ENCODE results near the gene CRAMP1.

CRAMP1 gene

GRCh38 chr16:1673424-1674151, 61.4 kb downstream of the CRAMP1 start:
- Histone ChIP-seq H3K4me1 (ENCODE audit: low read length) (0 out of 2 replicates have a peak, but pooled peaks cover 3% of the 10 kb centered on the region), H3K9me3 (replicated peaks; ENCODE audit: insufficient read depth, low read length) (no peaks in the 10 kb centered on the region), H3K27me3 (replicated peaks; ENCODE audit: insufficient read depth, low read length) (no peaks in the 10 kb centered on the region), H3K27ac (ENCODE audit: low read length) (no peak overlapping the region), H3K79me2 (ENCODE audit: low read length) (peaks cover 4% of the 10 kb centered on the region), H2AFZ (ENCODE audit: low read length) (no peak overlapping the region), H4K20me1 (ENCODE audit: insufficient read depth, low read length) (no peaks in the 10 kb centered on the region), H3K4me3 (ENCODE audit: low read length) (no peak overlapping the region), H3K36me3 (replicated peaks; ENCODE audit: insufficient read depth, low read length) (no peaks in the 10 kb centered on the region), H3K9me2 (replicated peaks; ENCODE audit: insufficient read depth, low read length) (no peaks in the 10 kb centered on the region), H3K9ac (ENCODE audit: low read length) (no peak overlapping the region), H3K4me2 (ENCODE audit: low read depth, low read length) (no peak overlapping the region), H3F3A (ENCODE audit: insufficient read depth, low read length) (peaks cover 5% of the 10 kb centered on the region)
- TF ChIP-seq EZH2phosphoT487 (IDR thresholded peaks at IDR 0.05; ENCODE audit: low read length), result no peak
- TF ChIP-seq CTCF (IDR thresholded peaks at IDR 0.05; ENCODE audit: low read length), result no peak
- no peak for TF ChIP-seq EZH2 (optimal IDR thresholded peaks at IDR 0.05; ENCODE audit: low read depth, low read length)
- no peak for DNase-seq

- no peaks in the 10 kb centered on the region for H3K36me3 ChIP-seq (replicated peaks; ENCODE audit: insufficient read depth, low read length)
These were observed 62.1 kb downstream of the CRAMP1 start for GRCh38 chr16:1674306-1674705.

DNA sequence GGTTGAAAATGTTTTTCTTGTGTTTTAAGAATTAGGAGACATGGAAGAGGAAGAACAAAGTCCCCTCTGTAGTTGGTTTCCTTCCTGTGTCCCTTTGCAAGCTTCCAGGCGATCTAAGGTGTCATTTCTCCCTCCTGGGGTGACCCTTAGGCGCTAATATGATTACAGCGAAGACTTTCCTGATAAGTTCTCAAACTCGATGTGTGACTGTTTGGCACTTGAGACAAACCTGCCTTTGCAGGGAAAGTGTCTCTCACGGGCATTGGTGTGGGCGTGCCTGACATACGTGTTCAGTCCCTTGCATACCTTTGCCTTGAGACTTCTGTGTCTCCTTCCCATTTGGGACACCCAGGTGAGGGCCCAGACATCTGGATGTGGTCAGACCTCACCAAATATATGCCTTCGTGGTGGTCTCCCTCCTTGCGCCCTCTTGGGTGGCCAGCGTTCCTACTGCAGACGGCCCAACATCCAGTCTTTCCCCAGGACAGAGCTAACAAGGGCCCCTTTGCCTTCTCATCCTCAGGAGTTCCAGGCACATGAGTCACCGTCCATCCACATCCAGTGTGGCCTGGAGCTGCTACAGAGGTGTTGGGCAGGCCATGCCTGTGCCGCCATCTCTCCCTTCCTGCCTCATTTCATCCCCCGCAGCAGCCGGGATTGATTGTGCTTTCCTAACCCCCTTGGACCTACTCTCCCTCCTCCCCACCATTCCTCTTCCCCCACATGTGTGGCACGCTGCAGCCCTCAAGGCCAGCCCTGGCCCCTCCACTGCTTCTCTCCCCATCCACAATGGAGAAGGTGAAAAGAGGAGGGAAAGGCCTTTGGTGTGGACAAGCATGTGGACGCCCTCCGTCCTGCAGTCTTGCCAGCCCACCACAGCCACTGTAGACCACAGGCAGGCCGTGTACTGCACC, 62.8 kb downstream of the CRAMP1 start:
- Histone ChIP-seq H3K4me3 (ENCODE audit: low read length) (no peak overlapping the region), H4K20me1 (ENCODE audit: insufficient read depth, low read length) (no peaks in the 10 kb centered on the region), H3K36me3 (replicated peaks; ENCODE audit: insufficient read depth, low read length) (no peaks in the 10 kb centered on the region), H3K9me3 (replicated peaks; ENCODE audit: insufficient read depth, low read length) (no peaks in the 10 kb centered on the region), H3F3A (ENCODE audit: insufficient read depth, low read length) (peaks cover 5% of the 10 kb centered on the region), H3K79me2 (ENCODE audit: low read length) (peaks cover 18% of the 10 kb centered on the region), H3K4me2 (ENCODE audit: low read depth, low read length) (no peak overlapping the region), H3K27me3 (replicated peaks; ENCODE audit: insufficient read depth, low read length) (no peaks in the 10 kb centered on the region), H3K9me2 (replicated peaks; ENCODE audit: insufficient read depth, low read length) (no peaks in the 10 kb centered on the region), H3K4me1 (ENCODE audit: low read length) (peaks cover 3% of the 10 kb centered on the region; the same call in 1 of the 2 replicates), H3K27ac (ENCODE audit: low read length) (no peak overlapping the region), H2AFZ (ENCODE audit: low read length) (no peak overlapping the region), H3K9ac (ENCODE audit: low read length) (no peak overlapping the region)
- no peak for DNase-seq
- TF ChIP-seq EZH2 (optimal IDR thresholded peaks at IDR 0.05; ENCODE audit: low read depth, low read length), result no peak
- no peak for TF ChIP-seq EZH2phosphoT487 (IDR thresholded peaks at IDR 0.05; ENCODE audit: low read length)
- no peak for TF ChIP-seq CTCF (IDR thresholded peaks at IDR 0.05; ENCODE audit: low read length)

More at GRCh38 chr16:1674306-1674705, 62.1 kb downstream of the CRAMP1 start:
- H3K9me3 ChIP-seq (replicated peaks; ENCODE audit: insufficient read depth, low read length), result no peaks in the 10 kb centered on the region
- no peaks in the 10 kb centered on the region for H4K20me1 ChIP-seq (ENCODE audit: insufficient read depth, low read length)
- peaks cover 3% of the 10 kb centered on the region; the same call in 1 of the 2 replicates for H3K4me1 ChIP-seq (ENCODE audit: low read length)
- DNase-seq, result no peak
- no peak overlapping the region for H3K4me3 ChIP-seq (ENCODE audit: low read length)
- H2AFZ ChIP-seq (ENCODE audit: low read length), result no peak overlapping the region
- H3K9me2 ChIP-seq (replicated peaks; ENCODE audit: insufficient read depth, low read length), result no peaks in the 10 kb centered on the region
- H3K27me3 ChIP-seq (replicated peaks; ENCODE audit: insufficient read depth, low read length), result no peaks in the 10 kb centered on the region
- no peak overlapping the region for H3K9ac ChIP-seq (ENCODE audit: low read length)
- H3K27ac ChIP-seq (ENCODE audit: low read length), result no peak overlapping the region
- peaks cover 11% of the 10 kb centered on the region for H3K79me2 ChIP-seq (ENCODE audit: low read length)
- no peak overlapping the region for H3K4me2 ChIP-seq (ENCODE audit: low read depth, low read length)
- TF ChIP-seq EZH2phosphoT487 (IDR thresholded peaks at IDR 0.05; ENCODE audit: low read length), result no peak
- no peak for TF ChIP-seq CTCF (IDR thresholded peaks at IDR 0.05; ENCODE audit: low read length)
- TF ChIP-seq EZH2 (optimal IDR thresholded peaks at IDR 0.05; ENCODE audit: low read depth, low read length), result no peak
- H3F3A ChIP-seq (ENCODE audit: insufficient read depth, low read length), result peaks cover 5% of the 10 kb centered on the region
